ENCODE measurements around the gene CALD1.

Gene CALD1

GRCh38 chr7:134873253-134873652 is 93.8 kb downstream of the CALD1 start:
- Histone ChIP-seq H3F3A (ENCODE audit: low read depth) (no peaks in the 10 kb centered on the region), H3K4me1 (ENCODE audit: insufficient read depth, low read length, poor library complexity, severe bottlenecking) (no peaks in the 10 kb centered on the region), H3K36me3 (ENCODE audit: insufficient read depth, low read length) (no peaks in the 10 kb centered on the region), H3K4me3 (ENCODE audit: low read length, poor library complexity, severe bottlenecking) (no peak overlapping the region), H4K20me1 (ENCODE audit: insufficient read depth, low read length, poor library complexity, severe bottlenecking) (no peaks in the 10 kb centered on the region), H3K4me2 (ENCODE audit: low read depth, low read length, poor library complexity, severe bottlenecking) (no peak overlapping the region), H3K9me3 (ENCODE audit: insufficient read depth, low read depth, low read length) (no peaks in the 10 kb centered on the region), H2AFZ (ENCODE audit: low read length) (no peak overlapping the region), H3K79me2 (ENCODE audit: insufficient read depth, low read length) (no peaks in the 10 kb centered on the region), H3K27me3 (ENCODE audit: insufficient read depth, low read length, poor library complexity, severe bottlenecking) (no peaks in the 10 kb centered on the region), H3K9ac (ENCODE audit: low read depth, low read length, poor library complexity, severe bottlenecking) (no peak overlapping the region), H3K9me2 (replicated peaks; ENCODE audit: low read depth, low read length) (no peaks in the 10 kb centered on the region)
- TF ChIP-seq CTCF (conservative IDR thresholded peaks at IDR 0.05; ENCODE audit: low read length) (no peak), EZH2phosphoT487 (IDR thresholded peaks at IDR 0.05; ENCODE audit: borderline replicate concordance) (no peak)

GRCh38 chr7:134874407-134874806 is 95.0 kb downstream of the CALD1 start:
- TF ChIP-seq EZH2phosphoT487 (IDR thresholded peaks at IDR 0.05; ENCODE audit: borderline replicate concordance) (no peak), CTCF (conservative IDR thresholded peaks at IDR 0.05; ENCODE audit: low read length) (no peak)
- no peaks in the 10 kb centered on the region for H3F3A ChIP-seq (ENCODE audit: low read depth)
- no peaks in the 10 kb centered on the region for H3K4me1 ChIP-seq (ENCODE audit: insufficient read depth, low read length, poor library complexity, severe bottlenecking)
- no peak overlapping the region for H2AFZ ChIP-seq (ENCODE audit: low read length)
- no peaks in the 10 kb centered on the region for H3K9me2 ChIP-seq (replicated peaks; ENCODE audit: low read depth, low read length)
- no peaks in the 10 kb centered on the region for H4K20me1 ChIP-seq (ENCODE audit: insufficient read depth, low read length, poor library complexity, severe bottlenecking)
- H3K79me2 ChIP-seq (ENCODE audit: insufficient read depth, low read length), result no peaks in the 10 kb centered on the region
- no peak overlapping the region for H3K9ac ChIP-seq (ENCODE audit: low read depth, low read length, poor library complexity, severe bottlenecking)
- no peaks in the 10 kb centered on the region for H3K27me3 ChIP-seq (ENCODE audit: insufficient read depth, low read length, poor library complexity, severe bottlenecking)
- no peak overlapping the region for H3K4me3 ChIP-seq (ENCODE audit: low read length, poor library complexity, severe bottlenecking)
- H3K9me3 ChIP-seq (ENCODE audit: insufficient read depth, low read depth, low read length), result no peaks in the 10 kb centered on the region
- no peak overlapping the region for H3K4me2 ChIP-seq (ENCODE audit: low read depth, low read length, poor library complexity, severe bottlenecking)
- no peaks in the 10 kb centered on the region for H3K36me3 ChIP-seq (ENCODE audit: insufficient read depth, low read length)

- H3K79me2 ChIP-seq (ENCODE audit: insufficient read depth, low read length), result no peaks in the 10 kb centered on the region
- TF ChIP-seq EZH2phosphoT487 (IDR thresholded peaks at IDR 0.05; ENCODE audit: borderline replicate concordance), result no peak
- TF ChIP-seq CTCF (conservative IDR thresholded peaks at IDR 0.05; ENCODE audit: low read length), result no peak
- H3K36me3 ChIP-seq (ENCODE audit: insufficient read depth, low read length), result no peaks in the 10 kb centered on the region
- H3K4me3 ChIP-seq (ENCODE audit: low read length, poor library complexity, severe bottlenecking), result no peak overlapping the region
- H3K4me1 ChIP-seq (ENCODE audit: insufficient read depth, low read length, poor library complexity, severe bottlenecking), result no peaks in the 10 kb centered on the region
- no peaks in the 10 kb centered on the region for H3K9me3 ChIP-seq (ENCODE audit: insufficient read depth, low read depth, low read length)
- no peak overlapping the region for H3K9ac ChIP-seq (ENCODE audit: low read depth, low read length, poor library complexity, severe bottlenecking)
- no peaks in the 10 kb centered on the region for H4K20me1 ChIP-seq (ENCODE audit: insufficient read depth, low read length, poor library complexity, severe bottlenecking)
- H3K27me3 ChIP-seq (ENCODE audit: insufficient read depth, low read length, poor library complexity, severe bottlenecking), result no peaks in the 10 kb centered on the region
- H2AFZ ChIP-seq (ENCODE audit: low read length), result no peak overlapping the region
- H3K9me2 ChIP-seq (replicated peaks; ENCODE audit: low read depth, low read length), result no peaks in the 10 kb centered on the region
- no peaks in the 10 kb centered on the region for H3F3A ChIP-seq (ENCODE audit: low read depth)
- no peak overlapping the region for H3K4me2 ChIP-seq (ENCODE audit: low read depth, low read length, poor library complexity, severe bottlenecking)
These were observed 96.4 kb downstream of the CALD1 start for GRCh38 chr7:134875867-134876266.

All from Loucy (cell line).